Body of pancreas (tissue), 4 donors: Measurements from ENCODE around the gene MAD1L1.

Source experiments
- CTCF ChIP-seq, 7 experiments: fragments of 450-650 bp in 4 of 7; fragments of 200-600 bp in 3 of 7; sonication (generic) in 3 of 7; IDR thresholded peaks; one replicate each; pipeline ENCODE4 v1.5.1; 2016 to 2019; ENCODE audit warnings: antibody characterized with exemption in 7 of 7
- POLR2A ChIP-seq, 3 donors: fragments of 450-650 bp; IDR thresholded peaks; one replicate each; pipeline ENCODE4 v1.6.1; 2016; ENCODE audit warnings: antibody characterized with exemption in 3 of 3, mild to moderate bottlenecking in 2 of 3

GRCh38 chr7:1936006-1936310, 296.8 kb downstream of the MAD1L1 start:
- TF ChIP-seq CTCF (IDR thresholded peaks at IDR 0.05) (no peak), POLR2A (IDR thresholded peaks at IDR 0.05) (no peak)
